Parathyroid adenoma (tissue), 2 donors: ENCODE data around the gene CCDC3.

ENCODE experiments used
- H2AFZ ChIP-seq: fragments of 300-600 bp; sonication (generic); one replicate; pipeline ENCODE4 v1.7.0; 2017; ENCODE audit warnings: antibody characterized with exemption, mild to moderate bottlenecking
- H3K27ac ChIP-seq: fragments of 300-600 bp; sonication (generic); one replicate; pipeline ENCODE4 v1.7.0; 2017
- H3K27me3 ChIP-seq: fragments of 300-600 bp; sonication (generic); one replicate; pipeline ENCODE4 v1.7.0; 2017; ENCODE audit warnings: low read length; ENCODE audit not compliant: control insufficient read depth, insufficient read depth
- H3K36me3 ChIP-seq: fragments of 300-600 bp; sonication (generic); one replicate; pipeline ENCODE4 v1.7.0; 2017; ENCODE audit warnings: low read length; ENCODE audit not compliant: control insufficient read depth, insufficient read depth
- H3K4me1 ChIP-seq: fragments of 300-600 bp; sonication (generic); one replicate; pipeline ENCODE4 v1.7.0; 2017; ENCODE audit warnings: control low read depth
- H3K4me2 ChIP-seq: fragments of 300-600 bp; sonication (generic); one replicate; pipeline ENCODE4 v1.7.0; 2017; ENCODE audit warnings: low read length
- H3K4me3 ChIP-seq: fragments of 300-600 bp; sonication (generic); one replicate; pipeline ENCODE4 v1.7.0; 2017; ENCODE audit warnings: low read depth, low read length
- H3K79me2 ChIP-seq: fragments of 300-600 bp; sonication (generic); one replicate; pipeline ENCODE4 v1.7.0; 2017; ENCODE audit warnings: control low read depth
- H3K9ac ChIP-seq: fragments of 300-600 bp; sonication (generic); one replicate; pipeline ENCODE4 v1.7.0; 2017; ENCODE audit warnings: mild to moderate bottlenecking
- H3K9me3 ChIP-seq: fragments of 300-600 bp; sonication (generic); one replicate; pipeline ENCODE4 v1.7.0; 2017; ENCODE audit warnings: low read length; ENCODE audit not compliant: control insufficient read depth
- TF ChIP-seq, protein P1 (sequence below): fragments of 300-600 bp; sonication (generic); IDR thresholded peaks from one replicate; pipeline ENCODE4 v1.7.0; 2017; ENCODE audit warnings: antibody characterized with exemption, mild to moderate bottlenecking
- donor health status: primary hyperparathyroidism.

CCDC3 gene

DNA sequence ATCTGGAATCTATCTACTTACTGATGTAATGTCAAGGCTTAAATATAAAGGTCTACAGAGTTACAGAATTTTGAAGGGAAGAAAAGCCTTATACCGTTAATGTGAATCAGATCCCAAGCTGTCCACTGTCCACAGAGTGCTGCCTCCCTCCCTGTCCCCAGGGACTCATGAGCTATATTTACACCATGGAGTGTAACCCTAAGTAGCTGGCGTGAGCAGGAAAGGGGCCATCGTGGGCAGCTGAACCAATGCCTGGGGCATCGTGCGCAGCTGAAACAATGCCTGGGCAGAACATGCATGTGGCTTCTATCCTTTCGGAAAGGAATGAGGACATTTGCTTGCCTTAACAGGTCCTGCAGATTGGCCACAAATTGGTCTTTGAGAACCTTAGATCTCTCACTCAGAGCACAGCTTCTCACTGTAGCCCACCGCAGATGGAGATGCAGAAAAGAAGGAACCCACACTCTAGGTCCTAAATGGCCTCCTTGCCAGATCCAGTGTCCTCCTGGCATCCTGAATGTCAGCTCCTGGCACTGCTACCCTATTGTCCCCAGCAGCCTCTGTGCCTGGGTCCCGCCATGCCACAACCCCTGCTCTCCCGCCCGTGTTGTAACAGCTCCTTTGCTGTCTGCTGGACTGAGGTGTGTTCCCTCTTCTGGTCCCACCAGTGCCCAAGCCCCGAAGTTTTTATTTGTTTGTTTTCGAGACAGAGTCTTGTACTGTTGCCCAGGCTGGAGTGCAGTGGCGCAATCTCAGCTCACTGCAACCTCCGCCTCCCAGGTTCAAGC, 30.3 kb downstream of the CCDC3 start:
- H3K36me3 ChIP-seq: no peaks in the 10 kb centered on the region
- H3K79me2 ChIP-seq: no peaks in the 10 kb centered on the region
- H3K9me3 ChIP-seq: no peaks in the 10 kb centered on the region
- no peaks in the 10 kb centered on the region for H3K27me3 ChIP-seq
- H3K27ac ChIP-seq: no peak overlapping the region
- H3K4me3 ChIP-seq: no peak overlapping the region
- no peak overlapping the region for H3K9ac ChIP-seq
- TF ChIP-seq, protein P1, sequence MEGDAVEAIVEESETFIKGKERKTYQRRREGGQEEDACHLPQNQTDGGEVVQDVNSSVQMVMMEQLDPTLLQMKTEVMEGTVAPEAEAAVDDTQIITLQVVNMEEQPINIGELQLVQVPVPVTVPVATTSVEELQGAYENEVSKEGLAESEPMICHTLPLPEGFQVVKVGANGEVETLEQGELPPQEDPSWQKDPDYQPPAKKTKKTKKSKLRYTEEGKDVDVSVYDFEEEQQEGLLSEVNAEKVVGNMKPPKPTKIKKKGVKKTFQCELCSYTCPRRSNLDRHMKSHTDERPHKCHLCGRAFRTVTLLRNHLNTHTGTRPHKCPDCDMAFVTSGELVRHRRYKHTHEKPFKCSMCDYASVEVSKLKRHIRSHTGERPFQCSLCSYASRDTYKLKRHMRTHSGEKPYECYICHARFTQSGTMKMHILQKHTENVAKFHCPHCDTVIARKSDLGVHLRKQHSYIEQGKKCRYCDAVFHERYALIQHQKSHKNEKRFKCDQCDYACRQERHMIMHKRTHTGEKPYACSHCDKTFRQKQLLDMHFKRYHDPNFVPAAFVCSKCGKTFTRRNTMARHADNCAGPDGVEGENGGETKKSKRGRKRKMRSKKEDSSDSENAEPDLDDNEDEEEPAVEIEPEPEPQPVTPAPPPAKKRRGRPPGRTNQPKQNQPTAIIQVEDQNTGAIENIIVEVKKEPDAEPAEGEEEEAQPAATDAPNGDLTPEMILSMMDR: no peak
- H2AFZ ChIP-seq: no peak overlapping the region
- H3K4me1 ChIP-seq: no peaks in the 10 kb centered on the region
- no peak overlapping the region for H3K4me2 ChIP-seq

DNA sequence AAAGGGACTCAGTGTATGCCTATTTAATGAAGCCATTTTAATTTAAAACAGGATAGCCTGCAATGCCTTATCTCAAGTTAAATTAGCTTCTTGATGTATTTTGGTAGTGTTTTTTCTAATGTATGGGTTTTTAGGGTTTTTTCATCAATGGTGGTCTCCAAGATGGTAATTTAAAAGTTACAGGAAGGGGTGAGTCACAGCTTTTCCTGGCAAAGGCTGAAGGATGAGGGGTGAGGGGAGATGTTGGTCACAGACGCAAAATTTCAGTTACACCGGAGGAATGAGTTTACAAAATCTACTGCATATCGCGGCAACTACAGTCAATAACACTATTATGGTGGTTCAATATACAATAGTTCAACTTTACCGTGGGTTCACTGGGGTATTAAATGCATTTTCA, 31.6 kb downstream of the CCDC3 start:
- H3K4me3 ChIP-seq: no peak overlapping the region
- H3K4me1 ChIP-seq: no peaks in the 10 kb centered on the region
- H3K9ac ChIP-seq: no peak overlapping the region
- no peaks in the 10 kb centered on the region for H3K79me2 ChIP-seq
- H3K4me2 ChIP-seq: no peak overlapping the region
- no peak overlapping the region for H2AFZ ChIP-seq
- no peaks in the 10 kb centered on the region for H3K27me3 ChIP-seq
- H3K9me3 ChIP-seq: no peaks in the 10 kb centered on the region
- TF ChIP-seq, protein P1: no peak
- no peak overlapping the region for H3K27ac ChIP-seq
- H3K36me3 ChIP-seq: no peaks in the 10 kb centered on the region

DNA sequence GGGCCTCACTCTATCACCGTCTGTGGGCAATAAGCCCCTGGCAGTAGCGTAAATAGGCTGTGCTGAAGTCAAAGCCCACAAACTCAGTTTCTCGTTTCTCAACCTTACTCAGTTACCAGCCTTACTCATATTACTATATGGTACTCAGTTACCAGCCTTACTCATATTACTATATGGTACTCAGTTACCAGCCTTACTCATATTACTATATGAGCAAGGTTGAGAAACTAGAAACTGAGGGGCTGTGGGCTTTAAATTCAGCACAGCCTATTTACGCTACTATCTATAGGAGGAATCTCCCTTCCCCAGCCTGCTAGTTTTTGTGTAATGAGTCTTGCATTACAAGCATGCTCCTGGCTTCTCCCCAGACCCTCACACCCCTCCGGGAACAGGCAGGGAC, 35.4 kb downstream of the CCDC3 start:
- Histone ChIP-seq H3K27me3 (no peaks in the 10 kb centered on the region), H3K27ac (no peak overlapping the region), H3K9ac (no peak overlapping the region), H3K4me1 (no peaks in the 10 kb centered on the region), H3K36me3 (no peaks in the 10 kb centered on the region), H3K4me3 (no peak overlapping the region), H2AFZ (no peak overlapping the region), H3K79me2 (no peaks in the 10 kb centered on the region), H3K9me3 (no peaks in the 10 kb centered on the region), H3K4me2 (no peak overlapping the region)
- TF ChIP-seq, protein P1: no peak

DNA sequence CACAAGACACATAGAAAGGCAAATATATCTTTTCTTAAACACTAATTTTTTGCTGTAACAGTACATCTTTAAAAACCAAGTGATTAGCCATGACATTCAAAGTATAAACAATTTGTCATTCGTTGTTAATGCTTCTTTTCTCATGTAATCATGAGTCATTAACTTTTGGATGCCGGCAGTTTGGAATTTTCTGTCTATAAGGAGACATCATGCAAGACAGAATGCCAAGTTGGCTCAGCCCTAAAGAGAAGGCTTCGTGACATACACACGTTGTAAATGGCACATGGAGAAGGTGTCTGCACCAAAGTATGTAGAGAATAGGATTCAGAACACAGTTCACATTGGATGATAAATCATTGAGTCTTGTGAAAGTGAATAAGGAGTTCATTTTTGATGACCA, 35.9 kb downstream of the CCDC3 start:
- no peaks in the 10 kb centered on the region for H3K9me3 ChIP-seq
- no peak overlapping the region for H3K9ac ChIP-seq
- no peak overlapping the region for H2AFZ ChIP-seq
- H3K4me3 ChIP-seq: no peak overlapping the region
- no peak overlapping the region for H3K27ac ChIP-seq
- no peaks in the 10 kb centered on the region for H3K79me2 ChIP-seq
- no peaks in the 10 kb centered on the region for H3K27me3 ChIP-seq
- H3K36me3 ChIP-seq: no peaks in the 10 kb centered on the region
- no peaks in the 10 kb centered on the region for H3K4me1 ChIP-seq
- TF ChIP-seq, protein P1: no peak
- no peak overlapping the region for H3K4me2 ChIP-seq

DNA sequence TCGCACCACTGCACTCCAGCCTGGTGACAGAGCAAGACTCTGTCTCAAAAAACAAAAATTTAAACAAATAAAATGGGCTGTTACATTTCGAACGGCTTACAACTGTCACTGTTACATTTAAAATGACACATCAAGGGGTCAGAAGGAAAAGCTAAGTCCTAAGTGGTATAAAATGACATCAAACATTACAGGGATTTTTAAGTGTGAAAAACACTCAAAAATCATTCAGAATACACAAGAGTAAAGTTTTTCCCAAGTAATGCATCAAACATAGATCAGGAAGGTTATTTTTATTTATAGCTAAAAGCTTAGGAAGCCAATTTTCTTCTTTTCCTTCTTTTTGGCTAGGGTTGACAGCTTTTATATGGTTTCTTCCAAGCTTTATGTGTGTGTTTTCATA, 39.0 kb downstream of the CCDC3 start:
- TF ChIP-seq, protein P1: no peak
- no peak overlapping the region for H3K4me3 ChIP-seq
- H3K9ac ChIP-seq: no peak overlapping the region
- no peaks in the 10 kb centered on the region for H3K4me1 ChIP-seq
- H2AFZ ChIP-seq: no peak overlapping the region
- no peak overlapping the region for H3K27ac ChIP-seq
- no peaks in the 10 kb centered on the region for H3K79me2 ChIP-seq
- H3K36me3 ChIP-seq: no peaks in the 10 kb centered on the region
- no peaks in the 10 kb centered on the region for H3K9me3 ChIP-seq
- no peaks in the 10 kb centered on the region for H3K27me3 ChIP-seq
- no peak overlapping the region for H3K4me2 ChIP-seq
